Measurements from ENCODE around the gene HBS1L. TPM values are rescaled to one million over a fixed set of nuclear protein-coding genes. Genes with fewer than 3 reads are reported as not detected.

HBS1L gene
- total and polyA plus RNA-seq, 10 of the 15 experiments (the other 5 are each of a cell fraction or from before 2014, with no cell fraction given): 58.7 to 142 (median 78.8) TPM

GRCh38 chr6:135021310-135022049, 33.1 kb downstream of the HBS1L start:
- Histone ChIP-seq H4K20me1 (ENCODE audit: control insufficient read depth, insufficient read depth) (no peaks in the 10 kb centered on the region), H3K4me1 (ENCODE audit: control insufficient read depth, insufficient read depth, low read length) (peaks cover 12% of the 10 kb centered on the region; the same call in 1 of the 2 replicates), H3K4me3 (0 out of 2 replicates have a peak overlapping the region, but pooled peaks have one; percentile 13), H3K36me3 (ENCODE audit: control insufficient read depth in 2 of 2, insufficient read depth in 2 of 2, low read length in 1 of 2) (peaks cover 0 to 3% of the 10 kb centered on the region in 2 experiments; a peak in 1 of 4 replicates), H3K27ac (ENCODE audit: control insufficient read depth, insufficient read depth) (peak overlapping the region; percentile 54; the same call in 1 of the 2 replicates), H3K9me3 (replicated peaks; ENCODE audit: control insufficient read depth, insufficient read depth, low read length) (no peaks in the 10 kb centered on the region; the same call in 2 of the 3 replicates), H3K9ac (ENCODE audit: control insufficient read depth, insufficient read depth, low read length) (no peak overlapping the region), H2AFZ (ENCODE audit: control insufficient read depth, low read depth, low read length) (no peak overlapping the region), H3K27me3 (replicated peaks in 1 of 2; ENCODE audit: control insufficient read depth in 2 of 2, insufficient read depth in 2 of 2, low read length in 1 of 2) (no peaks in the 10 kb centered on the region), H3K4me2 (ENCODE audit: control insufficient read depth, insufficient read depth) (peak overlapping the region; percentile 58), H3K79me2 (ENCODE audit: control insufficient read depth, insufficient read depth, low read length) (peaks cover 3% of the 10 kb centered on the region)
- intact Hi-C loops (cut with micrococcal nuclease; ENCODE audit: unreplicated experiment): no loop called here
- ATAC-seq: peak; percentile 91
- FAIRE-seq: peak; percentile 80
- no TSS peak for BruUV-seq (replicated peaks)
- RAD21 ChIA-PET (ENCODE audit: unreplicated experiment): interaction anchor here (0.8 to 3.1 kb wide), 23 partner anchors 9 to 301 kb away, joined by 3 to 41 read pairs (median 5); partner anchors contain the start of gene HBS1L
- WGBS (ENCODE audit: insufficient coverage, insufficient replicate concordance, low lambda C conversion rate, missing lambda C conversion rate): 24% methylated on average over 4 of the region's 4 CpGs
- in situ Hi-C loops (cut with MboI): loop anchor here (25.0 kb wide), 1 partner anchor 1266 kb away; the partner anchor contains the start of gene BCLAF1
- DNase-seq (ENCODE audit: low read depth, low spot score): no peak
- POLR2A ChIA-PET: interaction anchor here (0.6 to 2.6 kb wide), 13 partner anchors 9 to 1768 kb away, joined by 3 to 18 read pairs (median 6); partner anchors contain the start of gene HBS1L
- SMC1A ChIA-PET (ENCODE audit: uncharacterized antibody, unreplicated experiment): interaction anchor here (0.6 to 3.9 kb wide), 28 partner anchors 9 to 644 kb away, joined by 3 to 45 read pairs (median 4); partner anchors contain the start of gene HBS1L
- CTCF ChIA-PET: interaction anchor here (0.8 to 2.4 kb wide), 12 partner anchors 9 to 79 kb away, joined by 3 to 17 read pairs (median 5); no protein-coding TSS in a partner anchor
- TF ChIP-seq MTA2 (IDR thresholded peaks at IDR 0.05; ENCODE audit: low read depth) (peak; percentile 86), PKNOX1 (IDR thresholded peaks at IDR 0.05) (peak; percentile 28; the same call in 1 of the 2 replicates), NFIC (IDR thresholded peaks at IDR 0.05; ENCODE audit: low read depth, low read length) (peak; percentile 83), CEBPZ (IDR thresholded peaks at IDR 0.05; ENCODE audit: low read depth, low read length) (no peak), BCL11A (IDR thresholded peaks at IDR 0.05; ENCODE audit: low read depth, low read length) (peak; percentile 52; the same call in 1 of the 2 replicates), IKZF2 (IDR thresholded peaks at IDR 0.05) (peak in 1 of 2 experiments; percentile 27; a peak in 1 of 4 replicates), ATF2 (IDR thresholded peaks at IDR 0.05; ENCODE audit: low read length) (peak; percentile 72), MEF2A (IDR thresholded peaks at IDR 0.05; ENCODE audit: insufficient read depth, low read depth, low read length) (peak; percentile 65), EP300 (IDR thresholded peaks at IDR 0.05; ENCODE audit: borderline replicate concordance in 1 of 2, control insufficient read depth in 1 of 2, low read depth in 2 of 2, low read length in 2 of 2) (peak in 1 of 2 experiments; percentile 26; a peak in 1 of 4 replicates), JUND (IDR thresholded peaks at IDR 0.05; ENCODE audit: low read depth, low read length) (no peak), BMI1 (IDR thresholded peaks at IDR 0.05; ENCODE audit: borderline replicate concordance) (no peak), CREM (IDR thresholded peaks at IDR 0.05; ENCODE audit: low read depth) (peak; percentile 41; the same call in 1 of the 2 replicates), PML (IDR thresholded peaks at IDR 0.05; ENCODE audit: low read length) (peak; percentile 53), JUNB (IDR thresholded peaks at IDR 0.05) (peak; percentile 81), MAX (IDR thresholded peaks at IDR 0.05; ENCODE audit: low read depth, low read length) (no peak), ATF7 (IDR thresholded peaks at IDR 0.05; ENCODE audit: low read depth) (peak; percentile 85), RUNX3 (IDR thresholded peaks at IDR 0.05; ENCODE audit: low read length) (peak; percentile 59; the same call in 1 of the 2 replicates)

Measured in GM12878 (cell line).